Stimulated activated naive CD8-positive, alpha-beta T cell treated with anti-CD3 and anti-CD28 coated beads, Interleukin-15, Interleukin-2, amounts not matched to agents 100 ng/mL and 50 ng/mL, for 24 hours (primary cell): ENCODE measurements around the gene POLR3GL.

Source experiments
- H3K27ac Mint-ChIP-seq: one replicate; pipeline ENCODE4 v1.8.0; 2021; ENCODE audit warnings: mild to moderate bottlenecking, mixed read lengths
- H3K27me3 Mint-ChIP-seq: one replicate; pipeline ENCODE4 v1.8.0; 2021; ENCODE audit warnings: mixed read lengths
- H3K36me3 Mint-ChIP-seq: one replicate; pipeline ENCODE4 v1.8.0; 2021; ENCODE audit warnings: low read depth, mixed read lengths
- H3K4me1 Mint-ChIP-seq: one replicate; pipeline ENCODE4 v1.8.0; 2021; ENCODE audit warnings: low read depth, mixed read lengths
- H3K4me3 Mint-ChIP-seq: one replicate; pipeline ENCODE4 v1.8.0; 2021; ENCODE audit warnings: mild to moderate bottlenecking, mixed read lengths
- H3K9me3 Mint-ChIP-seq: one replicate; pipeline ENCODE4 v1.8.0; 2021; ENCODE audit warnings: mixed read lengths

The POLR3GL gene

DNA sequence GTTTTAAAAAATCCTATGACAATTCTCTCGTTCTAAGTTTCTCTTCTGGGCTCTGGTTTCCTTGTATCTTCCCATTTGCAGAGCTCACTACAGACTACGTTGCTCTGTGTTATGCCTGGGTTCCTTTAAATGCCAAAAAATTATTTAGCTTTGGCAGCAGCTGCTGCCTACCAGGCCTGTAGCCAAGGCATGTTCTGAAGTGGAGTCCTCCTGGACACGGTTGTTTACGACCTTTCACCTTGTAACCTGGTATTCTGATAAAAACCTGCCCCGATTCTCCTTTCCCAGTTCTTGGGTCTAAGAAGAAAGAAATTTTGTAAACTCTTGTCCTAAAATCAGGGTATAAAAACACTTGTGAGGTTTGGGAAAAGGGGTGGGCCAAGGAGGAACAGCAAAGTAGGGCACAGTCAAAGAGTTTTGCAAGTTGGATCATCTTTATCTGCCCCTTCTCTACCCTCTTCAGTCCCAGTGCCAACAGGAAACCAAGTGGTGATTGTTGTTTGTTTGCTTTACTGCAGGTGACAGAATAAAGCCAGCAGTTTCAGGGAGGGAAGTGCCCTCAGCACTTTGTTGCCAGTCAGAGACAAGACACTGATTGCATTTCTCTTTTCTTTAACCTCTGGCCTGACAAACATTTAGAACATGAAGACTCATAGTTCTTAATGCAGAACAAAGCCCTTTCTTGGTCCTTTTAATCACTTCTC, 35.0 kb downstream of the POLR3GL start:
- H3K27ac Mint-ChIP-seq, result peak overlapping the region; percentile 89
- H3K9me3 Mint-ChIP-seq, result no peaks in the 10 kb centered on the region
- peak overlapping the region; percentile 91 for H3K4me3 Mint-ChIP-seq
- H3K27me3 Mint-ChIP-seq, result no peaks in the 10 kb centered on the region
- peaks cover 61% of the 10 kb centered on the region for H3K4me1 Mint-ChIP-seq
- peaks cover 19% of the 10 kb centered on the region for H3K36me3 Mint-ChIP-seq

GRCh38 chr1:146001709-146002108, 37.2 kb downstream of the POLR3GL start:
- Mint-ChIP-seq H3K27ac (peak overlapping the region; percentile 62), H3K27me3 (no peaks in the 10 kb centered on the region), H3K4me3 (no peak overlapping the region), H3K36me3 (no peaks in the 10 kb centered on the region), H3K4me1 (peaks cover 80% of the 10 kb centered on the region), H3K9me3 (no peaks in the 10 kb centered on the region)

GRCh38 chr1:146007489-146008133, 43.1 kb downstream of the POLR3GL start:
- Mint-ChIP-seq H3K4me1 (peaks cover 44% of the 10 kb centered on the region), H3K27ac (peak overlapping the region; percentile 56), H3K27me3 (no peaks in the 10 kb centered on the region), H3K9me3 (no peaks in the 10 kb centered on the region), H3K4me3 (no peak overlapping the region), H3K36me3 (no peaks in the 10 kb centered on the region)

DNA sequence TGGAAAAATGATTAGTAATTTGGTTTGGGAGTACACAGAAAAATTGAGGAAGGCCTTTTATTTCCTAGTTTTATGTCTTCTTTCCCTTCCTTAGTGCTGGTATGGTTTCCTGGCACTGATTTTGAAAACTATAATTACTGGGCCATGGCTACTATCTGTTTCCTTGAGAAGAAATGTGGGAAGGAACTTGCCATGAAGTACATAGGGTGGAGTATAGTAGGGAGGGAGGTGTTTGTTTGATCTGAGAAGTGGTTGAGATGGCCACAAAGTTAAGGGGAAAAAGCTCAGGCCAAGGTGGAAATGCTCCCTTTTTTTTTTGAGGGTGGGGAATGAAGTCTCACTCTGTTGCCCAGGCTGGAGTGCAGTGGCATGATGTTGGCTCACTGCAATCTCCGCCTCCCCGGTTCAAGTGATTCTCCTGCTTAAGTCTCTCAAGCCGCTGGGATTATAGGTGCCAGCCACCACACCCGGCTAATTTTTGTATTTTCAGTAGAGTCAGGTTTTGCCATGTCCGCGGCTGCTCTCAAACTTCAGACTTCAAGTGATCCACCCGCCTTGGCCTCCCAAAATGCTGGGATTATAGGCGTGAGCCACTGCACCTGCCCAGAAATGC, 45.7 kb downstream of the POLR3GL start:
- H3K27ac Mint-ChIP-seq, result no peak overlapping the region
- peaks cover 4% of the 10 kb centered on the region for H3K27me3 Mint-ChIP-seq
- H3K4me1 Mint-ChIP-seq, result peaks cover 37% of the 10 kb centered on the region
- H3K36me3 Mint-ChIP-seq, result no peaks in the 10 kb centered on the region
- H3K9me3 Mint-ChIP-seq, result no peaks in the 10 kb centered on the region
- H3K4me3 Mint-ChIP-seq, result no peak overlapping the region

- H3K36me3 Mint-ChIP-seq, result no peaks in the 10 kb centered on the region
- H3K4me3 Mint-ChIP-seq, result no peak overlapping the region
- peaks cover 18% of the 10 kb centered on the region for H3K27me3 Mint-ChIP-seq
- H3K9me3 Mint-ChIP-seq, result no peaks in the 10 kb centered on the region
- peaks cover 11% of the 10 kb centered on the region for H3K4me1 Mint-ChIP-seq
- H3K27ac Mint-ChIP-seq, result peak overlapping the region; percentile 1
Measured at GRCh38 chr1:146012703-146013558, 48.4 kb downstream of the POLR3GL start.

DNA sequence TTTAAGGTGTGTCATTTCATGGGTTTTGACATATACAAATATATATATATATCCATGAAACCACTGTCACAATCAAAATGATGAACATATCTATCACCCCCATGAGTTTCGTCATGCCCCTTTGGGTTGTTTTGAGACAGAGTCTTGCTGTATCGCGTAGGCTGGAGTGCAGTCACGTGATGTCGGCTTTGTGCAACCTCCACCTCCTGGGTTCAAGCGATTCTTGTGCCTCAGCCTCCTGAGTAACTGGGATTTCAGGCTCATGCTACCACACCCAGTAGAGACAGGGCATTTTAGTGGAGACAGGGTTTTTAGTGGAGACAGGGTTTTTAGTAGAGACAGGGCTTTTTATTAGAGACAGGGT, 49.1 kb downstream of the POLR3GL start:
- peaks cover 23% of the 10 kb centered on the region for H3K27me3 Mint-ChIP-seq

GRCh38 chr1:146016891-146017290, 52.4 kb downstream of the POLR3GL start:
- Mint-ChIP-seq H3K9me3 (no peaks in the 10 kb centered on the region), H3K4me1 (peaks cover 15% of the 10 kb centered on the region), H3K27me3 (peaks cover 48% of the 10 kb centered on the region), H3K4me3 (no peak overlapping the region), H3K27ac (no peak overlapping the region), H3K36me3 (no peaks in the 10 kb centered on the region)

More for the DNA sequence above, 49.1 kb downstream of the POLR3GL start:
- Mint-ChIP-seq H3K27ac (no peak overlapping the region), H3K4me1 (peaks cover 11% of the 10 kb centered on the region), H3K9me3 (no peaks in the 10 kb centered on the region), H3K36me3 (no peaks in the 10 kb centered on the region), H3K4me3 (no peak overlapping the region)

GRCh38 chr1:146019231-146020057, 55.0 kb downstream of the POLR3GL start:
- Mint-ChIP-seq H3K27ac (no peak overlapping the region), H3K36me3 (no peaks in the 10 kb centered on the region), H3K9me3 (no peaks in the 10 kb centered on the region), H3K4me3 (peak overlapping the region; percentile 24), H3K27me3 (peaks cover 57% of the 10 kb centered on the region), H3K4me1 (peaks cover 4% of the 10 kb centered on the region)

DNA sequence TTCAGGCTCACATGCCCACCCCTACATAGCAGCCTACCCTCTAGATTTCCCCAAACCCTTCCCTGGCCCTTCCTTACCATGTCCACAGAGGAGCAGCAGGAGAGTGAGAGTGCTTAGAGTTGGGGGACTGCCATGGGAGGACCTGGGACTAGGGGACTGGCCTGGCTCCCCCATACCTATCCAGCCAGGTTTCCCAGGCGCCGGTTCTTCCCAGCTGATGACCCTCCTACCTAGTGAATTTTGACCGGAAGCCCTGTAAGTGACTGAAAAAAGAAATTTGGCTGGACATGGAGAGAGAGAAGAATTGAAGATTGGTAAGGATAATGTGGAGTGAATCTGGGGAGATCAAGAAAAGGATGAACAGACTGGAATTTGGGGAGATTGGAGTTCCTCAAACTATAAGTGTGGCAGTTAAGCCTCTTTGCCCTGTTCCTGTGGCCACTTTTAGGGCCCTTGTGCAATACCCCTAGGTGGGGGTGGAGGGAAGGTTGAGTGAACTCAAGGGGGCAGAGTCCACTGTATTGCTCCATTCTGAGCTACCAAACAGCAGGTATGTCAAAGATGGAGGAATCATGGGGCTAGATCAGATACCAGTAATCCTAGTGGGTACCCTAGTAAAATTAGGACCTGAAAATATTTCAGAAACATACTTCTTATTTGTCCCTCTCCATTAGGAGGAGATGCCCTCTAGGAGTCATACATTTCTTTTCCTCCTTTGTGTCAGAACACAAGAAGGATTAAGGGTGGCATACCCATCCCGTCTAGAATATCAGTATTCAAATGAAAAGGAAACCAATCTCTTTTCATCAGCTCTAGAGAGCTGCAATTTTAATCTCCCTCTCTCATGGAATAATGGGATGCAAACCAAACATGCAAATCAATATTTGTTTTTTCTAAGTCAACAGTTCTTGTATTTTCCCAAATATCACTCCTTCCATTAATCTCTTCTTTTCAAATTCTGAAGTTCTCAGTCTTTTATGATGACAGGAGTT, 55.9 kb downstream of the POLR3GL start:
- H3K4me3 Mint-ChIP-seq, result no peak overlapping the region
- H3K27me3 Mint-ChIP-seq, result peaks cover 61% of the 10 kb centered on the region

GRCh38 chr1:146021050-146021445, 56.6 kb downstream of the POLR3GL start:
- Mint-ChIP-seq H3K9me3 (no peaks in the 10 kb centered on the region), H3K4me3 (no peak overlapping the region), H3K27me3 (peaks cover 62% of the 10 kb centered on the region), H3K27ac (no peak overlapping the region), H3K36me3 (no peaks in the 10 kb centered on the region), H3K4me1 (peaks cover 4% of the 10 kb centered on the region)

More for the DNA sequence above, 55.9 kb downstream of the POLR3GL start:
- no peaks in the 10 kb centered on the region for H3K9me3 Mint-ChIP-seq
- no peaks in the 10 kb centered on the region for H3K36me3 Mint-ChIP-seq
- peaks cover 4% of the 10 kb centered on the region for H3K4me1 Mint-ChIP-seq
- H3K27ac Mint-ChIP-seq, result no peak overlapping the region

DNA sequence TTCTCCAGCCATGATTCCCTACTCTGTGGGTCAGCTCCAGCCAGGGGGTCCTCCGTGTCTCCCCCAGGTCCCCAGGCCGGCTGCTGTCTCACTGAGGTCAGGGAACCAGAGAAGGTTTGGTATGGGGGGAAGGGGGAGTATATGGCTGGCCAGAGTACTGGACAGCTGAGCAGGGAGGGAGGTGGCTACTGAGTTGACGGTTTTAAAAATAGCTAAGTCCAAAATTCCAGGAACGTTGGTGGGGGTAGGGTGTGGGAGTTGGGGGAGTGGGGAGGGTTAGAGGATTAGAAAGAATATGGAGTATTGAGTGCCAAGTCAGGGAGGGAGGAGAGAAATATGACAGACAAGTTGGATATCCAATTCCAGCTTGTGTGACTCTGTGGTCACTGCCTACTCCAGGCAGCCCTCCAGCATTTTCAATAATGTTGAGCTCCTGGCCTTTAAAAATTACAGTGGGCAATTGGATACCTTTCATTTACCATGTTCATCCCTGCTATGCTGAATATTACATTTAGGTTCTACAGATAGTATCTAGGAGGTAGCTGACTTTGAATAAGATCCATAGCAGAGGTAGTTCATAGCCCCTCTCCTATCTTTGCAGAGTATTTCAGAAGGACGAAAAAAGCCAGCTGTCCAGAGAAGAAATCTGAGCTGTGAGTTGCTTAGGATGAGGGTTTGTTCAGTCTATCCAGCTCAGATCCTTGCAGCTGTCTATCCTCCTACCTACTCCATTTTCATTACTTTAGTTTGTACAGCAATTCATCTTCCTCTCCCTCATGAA, 57.3 kb downstream of the POLR3GL start, which contains the start of gene HJV:
Gene HJV, minus strand, starts transcription at position 114 of the 781 bp plus-strand sequence. CDS start 1,504 bp downstream, outside the sequence.
- peaks cover 58% of the 10 kb centered on the region for H3K27me3 Mint-ChIP-seq
- no peaks in the 10 kb centered on the region for H3K36me3 Mint-ChIP-seq
- H3K4me1 Mint-ChIP-seq, result peaks cover 4% of the 10 kb centered on the region
- no peak within 1 kb of the TSS for H3K4me3 Mint-ChIP-seq
- no peaks in the 10 kb centered on the region for H3K9me3 Mint-ChIP-seq
- H3K27ac Mint-ChIP-seq, result no peak within 1 kb of the TSS

- Mint-ChIP-seq H3K4me3 (no peak overlapping the region), H3K9me3 (no peaks in the 10 kb centered on the region), H3K27me3 (peaks cover 55% of the 10 kb centered on the region), H3K4me1 (peaks cover 4% of the 10 kb centered on the region), H3K36me3 (no peaks in the 10 kb centered on the region), H3K27ac (no peak overlapping the region)
Measured at GRCh38 chr1:146022403-146023127, 58.1 kb downstream of the POLR3GL start.
